PC-9 (cell line): ENCODE results near the gene DDAH1. TPM values are rescaled to one million over a fixed set of nuclear protein-coding genes. Genes with fewer than 3 reads are reported as not detected.

Experiments
- BruUV-seq: library from RNA; stranded (reverse); fragments of 400-500 nt; replicated peaks from 2 replicates; lab custom pipeline; 2021; lab: Mats Ljungman, UMichigan
- CTCF ChIA-PET: fragments of 300-600 bp; sonication (Branson Sonifier 250); formaldehyde crosslinking; loops from one replicate; lab custom pipeline; 2022; ENCODE audit warnings: antibody characterized with exemption; lab: Charles Lee
- POLR2A ChIA-PET: fragments of 300-600 bp; sonication (Branson Sonifier 250); formaldehyde crosslinking; loops from one replicate; lab custom pipeline; 2022; ENCODE audit warnings: antibody characterized with exemption; ENCODE audit not compliant: unreplicated experiment; lab: Charles Lee
- DNase-seq, 2 experiments: peaks; one replicate each; pipeline versions ENCODE4 v3.0.0 to v3.0.0-alpha.2; 2015 to 2022; ENCODE audit warnings: mixed read lengths in 1 of 2
- H2AFZ ChIP-seq: fragments of 200-600 bp; sonication (generic); 2 replicates; pipeline ENCODE4 v1.8.1; 2017; ENCODE audit warnings: antibody characterized with exemption
- H3F3A ChIP-seq: fragments of 200-600 bp; sonication (generic); 2 replicates; pipeline ENCODE4 v1.8.1; 2017; ENCODE audit warnings: antibody characterized with exemption, mild to moderate bottlenecking, low read depth; ENCODE audit not compliant: insufficient read depth
- H3K27ac ChIP-seq: fragments of 200-600 bp; sonication (generic); 2 replicates; pipeline ENCODE4 v1.6.1; 2016; ENCODE audit warnings: mixed run types
- H3K27me3 ChIP-seq: fragments of 200-600 bp; sonication (generic); 2 replicates; pipeline ENCODE4 v1.6.1; 2016; ENCODE audit warnings: low read depth, mixed run types; ENCODE audit not compliant: insufficient read depth
- H3K36me3 ChIP-seq: fragments of 200-600 bp; sonication (generic); 2 replicates; pipeline ENCODE4 v1.6.1; 2016; ENCODE audit warnings: low read depth, mixed run types
- H3K4me1 ChIP-seq: fragments of 200-600 bp; sonication (generic); replicated peaks from 2 replicates; pipeline ENCODE4 v1.6.1; 2016; ENCODE audit warnings: mixed run types; ENCODE audit not compliant: insufficient read depth
- H3K4me2 ChIP-seq: fragments of 200-600 bp; sonication (generic); 2 replicates; pipeline ENCODE4 v1.6.1; 2017; ENCODE audit warnings: mixed run types
- H3K4me3 ChIP-seq: fragments of 200-600 bp; sonication (generic); 2 replicates; pipeline ENCODE4 v1.6.1; 2016; ENCODE audit warnings: mixed run types
- H3K79me2 ChIP-seq: fragments of 200-600 bp; sonication (generic); 2 replicates; pipeline ENCODE4 v1.6.1; 2017; ENCODE audit warnings: low read depth, mixed run types
- H3K9me2 ChIP-seq: fragments of 200-600 bp; sonication (generic); 2 replicates; pipeline ENCODE4 v1.8.1; 2017; ENCODE audit warnings: mild to moderate bottlenecking; ENCODE audit not compliant: insufficient read depth
- H3K9me3 ChIP-seq: fragments of 200-600 bp; sonication (generic); 2 replicates; pipeline ENCODE4 v1.8.1; 2016; ENCODE audit warnings: low read depth; ENCODE audit not compliant: insufficient read depth
- H4K20me1 ChIP-seq: fragments of 200-600 bp; sonication (generic); 2 replicates; pipeline ENCODE4 v1.8.1; 2017; ENCODE audit not compliant: insufficient read depth
- EZH2 ChIP-seq: fragments of 200-600 bp; sonication (generic); IDR thresholded peaks from 2 replicates; pipeline ENCODE4 v1.8.0; 2017; ENCODE audit warnings: antibody characterized with exemption, low read depth
- intact Hi-C: fragments of 100-400 bp; cut with micrococcal nuclease; formaldehyde crosslinking; loops from one replicate; pipeline ENCODE4 v1.10.0; 2022; ENCODE audit not compliant: unreplicated experiment
- total RNA-seq: library from RNA; stranded (reverse); gene quantifications from 2 replicates; pipeline ENCODE4 v1.2.3, GENCODE V29; 2021
- TF ChIP-seq, protein P1 (sequence below): fragments of 200-600 bp; sonication (generic); conservative IDR thresholded peaks from 2 replicates; pipeline ENCODE4 v1.6.1; 2017; ENCODE audit warnings: mixed run types, antibody characterized with exemption, mild to moderate bottlenecking, moderate library complexity

DDAH1 gene
- total RNA-seq, 1 experiment from 2014 or later, result 31.9 TPM

DNA sequence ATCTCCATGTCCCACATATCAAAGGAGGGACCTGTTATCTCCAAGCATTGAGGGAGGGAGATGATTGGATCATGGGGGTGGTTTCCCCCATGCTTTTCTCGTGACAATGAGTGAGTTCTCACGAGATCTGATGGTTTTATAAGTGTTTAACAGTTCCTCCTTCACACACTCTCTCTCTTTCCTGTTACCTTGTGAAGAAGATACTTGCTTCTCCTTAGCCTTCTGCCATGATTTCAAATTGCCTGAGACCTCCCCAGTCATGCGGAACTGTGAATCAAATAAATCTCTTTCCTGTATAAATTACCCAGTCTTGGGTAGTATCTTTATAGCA, 91.6 kb downstream of the DDAH1 start:
- Histone ChIP-seq H3K79me2 (peaks cover 25% of the 10 kb centered on the region), H3K4me1 (peaks cover 19% of the 10 kb centered on the region), H3F3A (peaks cover 3% of the 10 kb centered on the region; the same call in 1 of the 2 replicates), H3K4me2 (no peak overlapping the region), H3K9me3 (no peaks in the 10 kb centered on the region), H3K27ac (no peak overlapping the region), H3K9me2 (no peaks in the 10 kb centered on the region), H3K27me3 (no peaks in the 10 kb centered on the region), H3K36me3 (no peaks in the 10 kb centered on the region), H4K20me1 (no peaks in the 10 kb centered on the region), H3K4me3 (no peak overlapping the region), H2AFZ (no peak overlapping the region)
- DNase-seq, result no peak
- BruUV-seq, result no TSS peak
- intact Hi-C loops, result no loop called here
- TF ChIP-seq, protein P1, sequence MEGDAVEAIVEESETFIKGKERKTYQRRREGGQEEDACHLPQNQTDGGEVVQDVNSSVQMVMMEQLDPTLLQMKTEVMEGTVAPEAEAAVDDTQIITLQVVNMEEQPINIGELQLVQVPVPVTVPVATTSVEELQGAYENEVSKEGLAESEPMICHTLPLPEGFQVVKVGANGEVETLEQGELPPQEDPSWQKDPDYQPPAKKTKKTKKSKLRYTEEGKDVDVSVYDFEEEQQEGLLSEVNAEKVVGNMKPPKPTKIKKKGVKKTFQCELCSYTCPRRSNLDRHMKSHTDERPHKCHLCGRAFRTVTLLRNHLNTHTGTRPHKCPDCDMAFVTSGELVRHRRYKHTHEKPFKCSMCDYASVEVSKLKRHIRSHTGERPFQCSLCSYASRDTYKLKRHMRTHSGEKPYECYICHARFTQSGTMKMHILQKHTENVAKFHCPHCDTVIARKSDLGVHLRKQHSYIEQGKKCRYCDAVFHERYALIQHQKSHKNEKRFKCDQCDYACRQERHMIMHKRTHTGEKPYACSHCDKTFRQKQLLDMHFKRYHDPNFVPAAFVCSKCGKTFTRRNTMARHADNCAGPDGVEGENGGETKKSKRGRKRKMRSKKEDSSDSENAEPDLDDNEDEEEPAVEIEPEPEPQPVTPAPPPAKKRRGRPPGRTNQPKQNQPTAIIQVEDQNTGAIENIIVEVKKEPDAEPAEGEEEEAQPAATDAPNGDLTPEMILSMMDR, result no peak
- CTCF ChIA-PET, result no interaction called here
- POLR2A ChIA-PET, result no interaction called here

DNA sequence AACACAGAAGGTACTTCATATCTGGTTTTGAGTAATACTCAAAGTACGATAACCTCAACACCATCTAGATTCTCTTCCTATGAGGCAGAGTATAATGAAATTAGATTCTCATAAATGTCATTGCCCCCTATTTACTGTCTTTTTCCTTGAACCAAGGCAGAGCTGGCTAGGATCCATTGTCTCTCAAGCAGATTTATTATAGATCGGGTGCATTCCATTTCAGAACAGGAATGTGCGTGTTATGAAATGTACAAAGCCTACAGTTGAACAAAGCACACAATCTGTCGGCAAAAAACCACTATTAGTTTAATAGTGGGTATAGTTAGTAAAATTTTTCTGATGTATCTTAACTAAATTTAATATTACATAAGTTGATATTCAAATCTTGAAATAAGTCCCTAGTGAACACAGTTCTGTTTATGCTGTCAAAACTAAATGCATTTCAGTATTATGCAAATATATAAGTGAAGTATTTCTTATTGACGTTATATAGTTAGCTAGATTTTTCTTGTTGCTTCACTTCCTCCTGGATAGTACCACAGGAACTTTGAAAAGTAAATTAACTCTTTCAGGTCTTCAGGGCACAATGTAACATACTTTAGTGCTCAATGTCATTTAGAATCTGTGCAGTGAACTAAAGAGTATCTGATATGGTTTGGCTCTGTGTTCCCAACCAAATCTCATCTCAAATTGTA, 92.1 kb downstream of the DDAH1 start:
- H4K20me1 ChIP-seq, result no peaks in the 10 kb centered on the region
- H3K4me1 ChIP-seq, result peaks cover 19% of the 10 kb centered on the region
- H3K27ac ChIP-seq, result no peak overlapping the region
- H3K4me2 ChIP-seq, result no peak overlapping the region
- no TSS peak for BruUV-seq
- intact Hi-C loops, result no loop called here
- ChIA-PET CTCF (interaction anchor here (0.6 kb wide), 1 partner anchor 320 kb away, joined by 3 read pairs; no protein-coding TSS in a partner anchor), POLR2A (interaction anchor here (0.7 kb wide), 1 partner anchor 34 kb away, joined by 4 read pairs; no protein-coding TSS in a partner anchor)
- no peaks in the 10 kb centered on the region for H3K27me3 ChIP-seq
- no peaks in the 10 kb centered on the region for H3K9me2 ChIP-seq
- no peaks in the 10 kb centered on the region for H3K9me3 ChIP-seq
- TF ChIP-seq EZH2, result no peak
- TF ChIP-seq, protein P1, result no peak
- H3F3A ChIP-seq, result peaks cover 3% of the 10 kb centered on the region; the same call in 1 of the 2 replicates
- no peak overlapping the region for H3K4me3 ChIP-seq
- no peaks in the 10 kb centered on the region for H3K36me3 ChIP-seq
- no peak for DNase-seq
- H3K79me2 ChIP-seq, result peaks cover 21% of the 10 kb centered on the region
- H2AFZ ChIP-seq, result no peak overlapping the region

DNA sequence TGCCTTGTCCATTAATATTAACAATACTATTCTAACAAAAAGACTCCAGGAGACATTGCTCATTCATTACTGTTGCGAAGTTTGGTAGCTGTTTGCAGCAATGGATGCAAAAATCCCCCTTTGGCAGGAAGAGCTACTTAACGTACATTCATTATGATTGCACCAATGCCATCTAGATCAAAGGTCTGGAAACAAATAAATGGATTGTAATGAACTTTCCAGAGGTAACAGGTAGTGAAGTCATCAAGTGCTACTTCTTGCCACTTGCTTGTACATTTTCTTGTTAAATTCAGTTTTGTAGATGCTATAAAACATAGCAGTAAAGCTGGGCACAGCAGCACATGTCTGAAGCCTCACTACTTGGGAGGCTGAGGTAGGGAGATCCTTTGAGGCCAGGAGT, 93.9 kb downstream of the DDAH1 start:
- no peaks in the 10 kb centered on the region for H3K9me3 ChIP-seq
- TF ChIP-seq EZH2, result no peak
- TF ChIP-seq, protein P1, result no peak
- peaks cover 21% of the 10 kb centered on the region for H3K79me2 ChIP-seq
- BruUV-seq, result no TSS peak
- peaks cover 19% of the 10 kb centered on the region for H3K4me1 ChIP-seq
- POLR2A ChIA-PET, result no interaction called here
- no peak overlapping the region for H3K4me2 ChIP-seq
- intact Hi-C loops, result no loop called here
- no peaks in the 10 kb centered on the region for H3K9me2 ChIP-seq
- H3F3A ChIP-seq, result peaks cover 3% of the 10 kb centered on the region; the same call in 1 of the 2 replicates
- H4K20me1 ChIP-seq, result no peaks in the 10 kb centered on the region
- H3K4me3 ChIP-seq, result no peak overlapping the region
- CTCF ChIA-PET, result no interaction called here
- no peaks in the 10 kb centered on the region for H3K36me3 ChIP-seq
- no peak for DNase-seq
- H3K27me3 ChIP-seq, result no peaks in the 10 kb centered on the region
- no peak overlapping the region for H3K27ac ChIP-seq
- no peak overlapping the region for H2AFZ ChIP-seq
